ENCODE results near the gene CSRP1. TPM values are rescaled to one million over a fixed set of nuclear protein-coding genes. Genes with fewer than 3 reads are reported as not detected.
A peak's percentile ranks its signal among the peaks of the same experiment; 100 is the strongest.
"Not testable (repeated sequence)": the region's sequence is repeated elsewhere in the genome, so short reads cannot be mapped to it uniquely, and the experiment has no call there.

Gene CSRP1
- total RNA-seq, result 71.7 TPM
- long read RNA-seq, full-length matches to known transcripts, result 56 of 67 reads
- long read RNA-seq, partial matches to known transcripts, result 5 of 67 reads
- long read RNA-seq, other reads (novel, unspliced or antisense), result 6 of 67 reads

GRCh38 chr1:201506557-201507359, at the start of gene CSRP1:
Gene CSRP1 (minus strand): TSS chr1:201507123. CDS start chr1:201496303, 10,820 bp downstream.
- peak; percentile 94 for DNase-seq (ENCODE audit: low spot score)
- intact Hi-C loops (cut with DNase I), result no loop called here

GRCh38 chr1:201555593-201555945, 48.6 kb upstream of the CSRP1 start:
- no peak for DNase-seq (ENCODE audit: low spot score)
- intact Hi-C loops (cut with DNase I), result no loop called here

- DNase-seq (ENCODE audit: low spot score), result no peak
- intact Hi-C loops (cut with DNase I), result no loop called here
Observed at GRCh38 chr1:201554789-201555592, 48.1 kb upstream of the CSRP1 start.

- DNase-seq (ENCODE audit: low spot score), result no peak
- intact Hi-C loops (cut with DNase I), result no loop called here
Observed at GRCh38 chr1:201554190-201554600, 47.3 kb upstream of the CSRP1 start.

- DNase-seq (ENCODE audit: low spot score), result no peak
- intact Hi-C loops (cut with DNase I), result no loop called here
Observed at GRCh38 chr1:201553496-201554189, 46.7 kb upstream of the CSRP1 start.

GRCh38 chr1:201552941-201553351, 46.0 kb upstream of the CSRP1 start:
- no peak for DNase-seq (ENCODE audit: low spot score)
- intact Hi-C loops (cut with DNase I), result no loop called here

GRCh38 chr1:201551877-201552731, 45.2 kb upstream of the CSRP1 start:
- no peak for DNase-seq (ENCODE audit: low spot score)
- intact Hi-C loops (cut with DNase I), result no loop called here

- intact Hi-C loops (cut with DNase I), result no loop called here
- no peak for DNase-seq (ENCODE audit: low spot score)
Observed at GRCh38 chr1:201551096-201551495, 44.2 kb upstream of the CSRP1 start.

- DNase-seq (ENCODE audit: low spot score); intact Hi-C loops (cut with DNase I): not testable (repeated sequence)
Observed at GRCh38 chr1:201549522-201549921, 42.6 kb upstream of the CSRP1 start.

GRCh38 chr1:201545851-201546492, 39.0 kb upstream of the CSRP1 start:
- DNase-seq (ENCODE audit: low spot score), result no peak

GRCh38 chr1:201544710-201545109, 37.8 kb upstream of the CSRP1 start:
- no peak for DNase-seq (ENCODE audit: low spot score)
- intact Hi-C loops (cut with DNase I), result no loop called here

More at GRCh38 chr1:201545851-201546492, 39.0 kb upstream of the CSRP1 start:
- intact Hi-C loops (cut with DNase I), result no loop called here

- intact Hi-C loops (cut with DNase I), result no loop called here
- no peak for DNase-seq (ENCODE audit: low spot score)
Observed at GRCh38 chr1:201543871-201544642, 37.1 kb upstream of the CSRP1 start.

- DNase-seq (ENCODE audit: low spot score), result no peak
- intact Hi-C loops (cut with DNase I), result no loop called here
Observed at GRCh38 chr1:201542309-201543035, 35.5 kb upstream of the CSRP1 start.

- intact Hi-C loops (cut with DNase I), result no loop called here
- no peak for DNase-seq (ENCODE audit: low spot score)
Observed at GRCh38 chr1:201540846-201541735, 34.2 kb upstream of the CSRP1 start.

GRCh38 chr1:201539561-201540431, 32.9 kb upstream of the CSRP1 start:
- intact Hi-C loops (cut with DNase I), result loop anchor here (5.0 to 10.0 kb wide), 2 partner anchors 55 to 108 kb away; no protein-coding TSS in a partner anchor
- DNase-seq (ENCODE audit: low spot score), result no peak

Data from cardiac septum (tissue), 1 donor.